ENCODE data around the gene LSR.

LSR gene

DNA sequence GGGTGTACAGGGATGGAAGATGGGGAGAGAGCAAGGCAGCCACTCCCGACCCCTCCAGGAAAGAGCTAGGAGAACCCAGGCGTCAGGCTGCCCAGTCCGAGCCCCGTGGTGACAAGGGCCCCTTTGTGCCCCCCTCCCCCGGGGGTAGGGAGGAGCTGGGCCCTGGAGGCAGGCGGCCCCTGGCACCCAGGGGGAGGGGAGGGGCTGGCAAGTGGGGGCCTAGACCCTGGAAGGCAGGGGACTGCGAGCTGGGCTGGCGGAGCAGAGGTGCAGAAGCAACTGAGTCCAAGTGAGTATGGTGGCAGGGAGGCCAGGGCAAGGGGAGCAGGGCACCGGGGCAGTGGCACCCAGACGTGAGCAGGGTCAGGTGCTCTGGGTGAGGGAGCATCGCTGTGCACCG is 43.1 kb downstream of the LSR start, which contains the start of gene MAG:
MAG (plus strand) TSS at position 246 of the 400 bp plus-strand sequence. CDS start 3,248 bp downstream, outside the sequence.
- Mint-ChIP-seq H3K36me3 (no peaks in the 10 kb centered on the region), H3K4me1 (ENCODE audit: low read depth) (peaks cover 6% of the 10 kb centered on the region), H3K9me3 (ENCODE audit: low read depth) (no peaks in the 10 kb centered on the region), H3K4me3 (no peak within 1 kb of the TSS), H3K27ac (no peak within 1 kb of the TSS), H3K27me3 (no peaks in the 10 kb centered on the region)

DNA sequence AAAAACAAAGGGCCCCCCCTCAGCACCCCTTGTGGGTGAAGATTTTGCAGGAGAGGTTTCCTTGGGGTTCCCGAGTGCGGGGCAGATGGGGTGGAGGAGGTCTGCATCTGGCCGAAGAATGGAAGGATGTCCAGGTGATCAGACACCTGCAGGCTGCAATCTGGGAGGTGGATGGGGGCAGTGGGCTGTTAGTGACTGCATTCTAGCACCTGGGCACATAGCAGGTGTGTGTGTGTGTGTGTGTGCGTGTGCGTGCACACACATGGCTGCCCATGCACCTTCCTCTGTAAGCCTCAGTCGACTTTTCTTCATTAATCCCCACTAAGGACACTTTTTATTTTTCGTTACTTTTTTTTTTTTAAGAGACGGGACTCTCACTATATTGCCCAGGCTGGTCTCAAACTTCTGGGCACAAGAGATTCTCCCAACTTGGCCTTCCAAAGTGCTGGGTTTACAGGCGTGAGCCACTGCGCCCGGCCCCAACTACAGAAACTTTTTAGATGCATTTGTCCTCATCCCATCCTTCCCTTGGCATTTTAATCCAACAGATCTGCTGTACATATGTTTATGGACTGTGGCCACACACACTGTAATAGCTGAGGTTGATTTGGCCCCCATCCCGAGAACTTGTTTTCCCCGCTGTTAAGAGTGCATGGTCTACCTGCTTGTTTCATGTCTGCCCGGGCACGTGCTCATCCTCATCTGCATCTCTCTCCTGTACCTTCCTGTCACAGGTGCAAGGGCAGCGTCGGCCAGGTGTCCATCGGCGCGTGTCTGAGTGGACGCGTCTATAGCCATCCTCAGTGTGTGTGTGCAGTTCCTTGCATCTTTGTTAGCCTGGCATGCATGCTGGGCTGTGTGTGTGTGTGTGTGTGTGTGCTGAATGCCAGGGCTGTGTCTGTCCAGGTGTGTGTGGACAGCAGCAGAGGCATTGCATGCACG is 43.9 kb downstream of the LSR start:
- Mint-ChIP-seq H3K9me3 (ENCODE audit: low read depth) (no peaks in the 10 kb centered on the region), H3K27me3 (no peaks in the 10 kb centered on the region), H3K27ac (no peak overlapping the region), H3K36me3 (no peaks in the 10 kb centered on the region), H3K4me1 (ENCODE audit: low read depth) (peaks cover 6% of the 10 kb centered on the region), H3K4me3 (no peak overlapping the region)

DNA sequence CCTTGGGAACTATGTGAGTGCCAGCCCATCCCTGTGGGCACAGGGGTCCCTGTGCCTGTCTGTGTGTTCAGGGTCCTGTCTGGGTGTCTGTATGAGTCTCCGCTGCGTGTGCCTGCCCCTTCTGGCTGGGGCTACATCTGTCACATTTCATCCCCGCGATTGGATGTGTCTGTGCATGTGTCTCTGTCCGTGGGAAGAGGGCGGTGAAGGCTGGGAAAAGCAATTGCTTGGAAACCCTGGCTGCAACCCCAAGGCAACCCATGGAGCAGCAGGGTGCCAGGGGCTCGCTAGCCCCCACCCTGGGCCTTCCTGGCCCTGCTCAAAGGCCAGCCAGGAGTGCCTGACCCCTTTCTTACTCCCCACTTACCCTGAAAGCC is 44.5 kb downstream of the LSR start:
- H3K27ac Mint-ChIP-seq, result no peak overlapping the region
- H3K27me3 Mint-ChIP-seq, result no peaks in the 10 kb centered on the region
- peaks cover 6% of the 10 kb centered on the region for H3K4me1 Mint-ChIP-seq (ENCODE audit: low read depth)

DNA sequence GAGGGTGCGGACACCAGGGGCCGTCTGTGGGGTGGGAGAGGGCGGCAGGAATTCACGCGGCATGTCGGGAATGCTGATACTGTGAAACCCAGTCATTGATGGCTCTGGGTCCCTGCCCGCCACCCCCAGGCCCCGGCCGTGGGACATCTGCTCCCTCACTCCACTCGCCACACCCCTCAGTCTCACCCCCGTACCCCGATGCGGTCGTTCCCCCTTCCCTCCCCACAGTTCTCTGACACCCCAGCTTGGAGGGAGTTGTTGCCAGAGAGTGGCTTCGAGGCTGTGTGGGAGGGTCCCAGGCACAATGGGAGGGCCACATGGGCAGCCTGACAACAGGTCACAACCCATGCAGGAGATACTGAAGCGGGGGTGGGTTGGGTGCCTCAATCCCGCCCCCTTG is 45.0 kb downstream of the LSR start:
- no peak overlapping the region for H3K27ac Mint-ChIP-seq
- H3K9me3 Mint-ChIP-seq (ENCODE audit: low read depth), result no peaks in the 10 kb centered on the region
- H3K4me3 Mint-ChIP-seq, result no peak overlapping the region
- H3K36me3 Mint-ChIP-seq, result no peaks in the 10 kb centered on the region
- H3K27me3 Mint-ChIP-seq, result no peaks in the 10 kb centered on the region
- H3K4me1 Mint-ChIP-seq (ENCODE audit: low read depth), result peaks cover 6% of the 10 kb centered on the region

More for the DNA sequence above, 44.5 kb downstream of the LSR start:
- Mint-ChIP-seq H3K36me3 (no peaks in the 10 kb centered on the region), H3K4me3 (no peak overlapping the region), H3K9me3 (ENCODE audit: low read depth) (no peaks in the 10 kb centered on the region)

DNA sequence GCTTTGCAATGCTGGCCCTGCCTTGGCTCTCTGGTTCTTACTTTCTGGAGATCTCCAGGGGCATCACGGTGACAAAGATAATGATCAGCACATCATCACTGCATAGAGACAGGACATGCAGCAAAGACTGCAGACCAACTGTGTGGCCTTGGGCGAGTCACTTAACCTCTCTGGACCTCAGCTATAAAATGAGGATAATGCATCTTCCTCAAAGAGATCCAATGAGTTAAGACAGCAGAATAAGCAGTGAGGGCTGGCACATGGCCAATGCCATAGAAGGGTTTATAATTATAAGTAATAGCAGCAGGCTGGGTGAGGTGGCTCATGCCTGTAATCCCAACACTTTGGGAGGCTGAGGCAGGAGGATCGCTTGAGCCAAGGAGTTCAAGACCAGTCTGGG is 45.5 kb downstream of the LSR start:
- H3K27ac Mint-ChIP-seq, result no peak overlapping the region
- peaks cover 6% of the 10 kb centered on the region for H3K4me1 Mint-ChIP-seq (ENCODE audit: low read depth)
- H3K36me3 Mint-ChIP-seq, result no peaks in the 10 kb centered on the region
- no peaks in the 10 kb centered on the region for H3K9me3 Mint-ChIP-seq (ENCODE audit: low read depth)
- no peak overlapping the region for H3K4me3 Mint-ChIP-seq
- no peaks in the 10 kb centered on the region for H3K27me3 Mint-ChIP-seq

DNA sequence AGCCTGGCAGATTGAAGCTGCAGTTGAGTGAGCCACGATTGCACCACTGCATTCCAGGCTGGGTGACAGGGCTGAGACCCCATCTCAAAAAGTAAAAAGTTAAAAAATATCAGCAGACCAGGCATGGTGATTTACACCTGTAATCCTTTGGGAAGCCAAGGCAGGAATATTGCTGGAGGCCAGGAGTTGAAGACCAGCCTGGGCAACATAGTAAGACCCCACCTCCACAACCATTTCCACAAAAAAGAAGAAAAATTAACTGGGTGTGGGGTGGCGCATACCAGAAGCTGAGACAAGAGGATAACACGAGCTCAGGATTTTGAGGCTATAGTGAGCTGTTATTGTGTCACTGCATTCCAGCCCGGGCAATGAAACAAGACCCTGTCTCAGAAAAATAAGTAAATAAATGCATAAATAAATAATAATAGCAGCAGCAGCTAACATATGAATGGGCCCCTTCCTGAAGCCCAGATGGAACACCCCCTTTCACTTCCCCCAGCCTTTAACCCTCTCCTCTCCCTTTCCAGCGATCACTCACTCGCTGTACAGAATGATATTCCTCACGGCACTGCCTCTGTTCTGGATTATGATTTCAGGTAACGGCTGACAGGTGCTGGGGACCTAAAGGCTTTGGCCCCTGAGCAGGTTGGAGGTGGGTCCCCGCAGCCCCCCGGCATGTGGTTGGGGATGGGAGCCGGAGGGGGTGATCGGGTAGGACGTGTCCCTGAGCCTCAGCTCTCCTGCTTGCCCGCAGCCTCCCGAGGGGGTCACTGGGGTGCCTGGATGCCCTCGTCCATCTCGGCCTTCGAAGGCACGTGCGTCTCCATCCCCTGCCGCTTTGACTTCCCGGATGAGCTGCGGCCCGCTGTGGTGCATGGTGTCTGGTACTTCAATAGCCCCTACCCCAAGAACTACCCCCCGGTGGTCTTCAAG is 46.3 kb downstream of the LSR start:
- Mint-ChIP-seq H3K9me3 (ENCODE audit: low read depth) (no peaks in the 10 kb centered on the region), H3K4me3 (no peak overlapping the region), H3K27me3 (no peaks in the 10 kb centered on the region), H3K27ac (no peak overlapping the region), H3K36me3 (no peaks in the 10 kb centered on the region), H3K4me1 (ENCODE audit: low read depth) (peaks cover 6% of the 10 kb centered on the region)

DNA sequence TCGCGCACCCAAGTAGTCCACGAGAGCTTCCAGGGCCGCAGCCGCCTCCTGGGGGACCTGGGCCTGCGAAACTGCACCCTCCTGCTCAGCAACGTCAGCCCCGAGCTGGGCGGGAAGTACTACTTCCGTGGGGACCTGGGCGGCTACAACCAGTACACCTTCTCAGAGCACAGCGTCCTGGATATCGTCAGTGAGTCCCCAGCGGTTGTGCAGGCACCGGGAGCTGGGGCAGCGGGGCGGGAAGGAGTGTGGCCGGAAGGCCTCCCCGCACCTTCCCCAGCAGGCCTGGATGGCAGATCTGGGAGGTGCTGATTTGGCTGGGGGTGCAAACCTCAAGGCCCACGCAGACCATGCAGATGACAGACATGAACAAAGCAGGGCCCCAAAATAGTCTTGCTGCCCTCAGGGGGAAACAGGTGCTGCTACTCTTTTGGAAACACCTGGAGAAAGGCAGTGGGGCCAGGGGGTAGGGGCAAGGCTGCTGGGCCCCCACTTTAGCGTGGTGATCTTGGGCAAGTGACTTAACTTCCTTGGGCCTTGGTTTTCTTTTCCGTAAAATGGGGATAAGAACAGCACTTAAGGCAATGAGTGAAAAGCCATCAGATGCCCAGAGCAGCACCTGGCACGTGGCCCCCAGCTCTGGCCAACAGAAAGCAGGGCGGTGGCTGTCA is 47.1 kb downstream of the LSR start:
- Mint-ChIP-seq H3K27me3 (no peaks in the 10 kb centered on the region), H3K36me3 (no peaks in the 10 kb centered on the region), H3K9me3 (ENCODE audit: low read depth) (no peaks in the 10 kb centered on the region), H3K4me3 (no peak overlapping the region), H3K4me1 (ENCODE audit: low read depth) (peaks cover 6% of the 10 kb centered on the region), H3K27ac (no peak overlapping the region)

DNA sequence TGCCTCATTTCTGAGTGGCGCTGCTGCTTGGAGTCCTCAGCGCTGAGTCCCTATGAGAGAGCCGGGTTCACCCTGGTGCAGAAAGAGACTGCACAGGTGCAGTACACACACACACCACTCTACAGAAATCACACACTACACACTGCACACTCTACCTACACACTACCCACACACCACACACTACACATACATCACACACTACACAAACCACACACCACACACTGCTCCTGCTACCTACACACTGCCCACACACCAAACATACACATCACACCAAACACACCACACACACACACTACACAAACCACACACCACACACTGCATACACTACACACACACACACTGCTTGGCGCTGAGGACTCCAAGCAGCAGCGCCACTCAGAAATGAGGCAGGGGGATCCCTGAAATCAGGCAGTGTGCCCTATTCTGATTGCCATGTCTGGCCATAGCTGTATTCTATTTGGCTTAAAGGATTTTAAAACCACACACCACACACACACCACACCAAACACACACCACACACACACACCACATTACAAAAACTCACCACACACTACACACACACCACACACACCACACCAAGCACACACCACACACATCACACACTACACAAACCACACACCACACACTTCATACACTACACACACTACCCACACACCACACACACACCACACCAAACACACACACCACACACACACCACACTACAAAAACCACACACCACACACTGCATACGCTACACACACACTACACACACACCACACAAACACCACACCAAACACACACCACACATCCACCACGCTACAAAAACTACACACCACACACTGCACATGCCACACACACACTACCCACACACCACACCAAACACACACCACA is 48.1 kb downstream of the LSR start:
- Mint-ChIP-seq H3K4me1 (ENCODE audit: low read depth) (peaks cover 6% of the 10 kb centered on the region), H3K27me3 (no peaks in the 10 kb centered on the region), H3K4me3 (no peak overlapping the region), H3K36me3 (no peaks in the 10 kb centered on the region), H3K27ac (no peak overlapping the region), H3K9me3 (ENCODE audit: low read depth) (no peaks in the 10 kb centered on the region)

DNA sequence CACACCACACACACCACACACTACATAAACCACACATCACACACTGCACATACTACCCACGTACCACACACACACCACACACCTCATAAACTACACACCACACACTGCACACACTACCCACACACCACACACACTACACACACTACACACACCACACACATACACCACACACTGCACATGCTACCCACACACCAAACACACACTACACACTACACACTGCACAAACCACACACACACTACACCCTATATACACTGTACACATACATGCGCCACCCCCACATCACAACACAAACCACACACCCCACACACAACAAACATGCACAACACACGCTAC is 48.7 kb downstream of the LSR start:
- H3K27ac Mint-ChIP-seq, result no peak overlapping the region
- no peak overlapping the region for H3K4me3 Mint-ChIP-seq
- no peaks in the 10 kb centered on the region for H3K36me3 Mint-ChIP-seq
- H3K27me3 Mint-ChIP-seq, result no peaks in the 10 kb centered on the region
- H3K4me1 Mint-ChIP-seq (ENCODE audit: low read depth), result peaks cover 6% of the 10 kb centered on the region
- no peaks in the 10 kb centered on the region for H3K9me3 Mint-ChIP-seq (ENCODE audit: low read depth)

DNA sequence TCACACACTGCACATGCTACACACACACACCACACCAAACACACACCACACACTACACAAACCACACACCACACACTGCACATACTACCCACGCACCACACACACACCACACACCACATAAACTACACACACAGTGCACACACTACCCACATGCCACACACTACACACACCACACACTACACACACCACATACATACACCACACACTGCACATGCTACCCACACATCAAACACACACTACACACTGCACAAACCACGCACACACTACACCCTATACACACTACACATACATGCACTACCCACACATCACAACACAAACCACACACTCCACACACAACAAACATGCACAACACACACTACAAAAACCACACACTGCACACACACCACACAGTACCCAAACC is 49.1 kb downstream of the LSR start:
- no peak overlapping the region for H3K4me3 Mint-ChIP-seq
- H3K27ac Mint-ChIP-seq, result no peak overlapping the region
- H3K27me3 Mint-ChIP-seq, result no peaks in the 10 kb centered on the region
- H3K4me1 Mint-ChIP-seq (ENCODE audit: low read depth), result peaks cover 6% of the 10 kb centered on the region
- no peaks in the 10 kb centered on the region for H3K9me3 Mint-ChIP-seq (ENCODE audit: low read depth)
- H3K36me3 Mint-ChIP-seq, result no peaks in the 10 kb centered on the region

DNA sequence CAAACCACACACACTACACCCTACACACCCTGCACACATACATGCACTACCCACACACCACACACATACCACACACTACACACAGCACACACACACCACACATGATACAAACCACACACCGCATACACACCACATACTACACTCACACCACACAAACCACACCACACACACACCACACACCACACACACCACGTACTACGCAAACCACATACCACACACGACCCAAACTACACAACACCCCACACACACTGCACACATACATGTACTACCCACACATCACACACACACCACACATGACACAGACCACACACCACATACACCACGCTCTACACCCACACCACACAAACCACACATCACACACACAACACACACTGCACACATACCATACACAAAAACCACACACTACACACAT is 49.8 kb downstream of the LSR start:
- no peaks in the 10 kb centered on the region for H3K27me3 Mint-ChIP-seq
- no peaks in the 10 kb centered on the region for H3K9me3 Mint-ChIP-seq (ENCODE audit: low read depth)
- no peak overlapping the region for H3K27ac Mint-ChIP-seq
- no peak overlapping the region for H3K4me3 Mint-ChIP-seq
- no peaks in the 10 kb centered on the region for H3K36me3 Mint-ChIP-seq
- H3K4me1 Mint-ChIP-seq (ENCODE audit: low read depth), result peaks cover 6% of the 10 kb centered on the region

DNA sequence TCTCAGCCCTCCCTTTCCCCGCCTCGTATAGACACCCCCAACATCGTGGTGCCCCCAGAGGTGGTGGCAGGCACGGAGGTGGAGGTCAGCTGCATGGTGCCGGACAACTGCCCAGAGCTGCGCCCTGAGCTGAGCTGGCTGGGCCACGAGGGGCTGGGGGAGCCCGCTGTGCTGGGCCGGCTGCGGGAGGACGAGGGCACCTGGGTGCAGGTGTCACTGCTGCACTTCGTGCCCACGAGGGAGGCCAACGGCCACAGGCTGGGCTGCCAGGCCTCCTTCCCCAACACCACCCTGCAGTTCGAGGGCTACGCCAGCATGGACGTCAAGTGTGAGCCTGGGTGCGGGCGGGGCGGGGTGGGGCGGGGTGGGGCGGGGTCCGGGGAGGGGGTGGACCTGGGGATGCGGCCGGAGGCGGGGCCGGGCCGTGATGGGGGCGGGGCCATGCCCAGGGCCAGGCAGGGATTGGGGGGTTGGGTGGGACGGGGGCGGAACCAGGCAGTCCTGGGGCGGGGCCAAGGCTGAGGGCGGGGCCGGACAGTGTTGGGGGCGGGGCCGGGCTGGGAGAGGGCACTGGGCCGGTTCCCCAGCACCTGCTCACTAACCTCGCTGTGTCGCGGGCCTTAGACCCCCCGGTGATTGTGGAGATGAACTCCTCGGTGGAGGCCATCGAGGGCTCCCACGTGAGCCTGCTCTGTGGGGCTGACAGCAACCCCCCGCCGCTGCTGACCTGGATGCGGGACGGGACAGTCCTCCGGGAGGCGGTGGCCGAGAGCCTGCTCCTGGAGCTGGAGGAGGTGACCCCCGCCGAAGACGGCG is 50.9 kb downstream of the LSR start:
- H3K36me3 Mint-ChIP-seq, result no peaks in the 10 kb centered on the region
- H3K9me3 Mint-ChIP-seq (ENCODE audit: low read depth), result no peaks in the 10 kb centered on the region
- no peak overlapping the region for H3K27ac Mint-ChIP-seq
- peaks cover 6% of the 10 kb centered on the region for H3K4me1 Mint-ChIP-seq (ENCODE audit: low read depth)
- H3K27me3 Mint-ChIP-seq, result no peaks in the 10 kb centered on the region
- H3K4me3 Mint-ChIP-seq, result no peak overlapping the region

DNA sequence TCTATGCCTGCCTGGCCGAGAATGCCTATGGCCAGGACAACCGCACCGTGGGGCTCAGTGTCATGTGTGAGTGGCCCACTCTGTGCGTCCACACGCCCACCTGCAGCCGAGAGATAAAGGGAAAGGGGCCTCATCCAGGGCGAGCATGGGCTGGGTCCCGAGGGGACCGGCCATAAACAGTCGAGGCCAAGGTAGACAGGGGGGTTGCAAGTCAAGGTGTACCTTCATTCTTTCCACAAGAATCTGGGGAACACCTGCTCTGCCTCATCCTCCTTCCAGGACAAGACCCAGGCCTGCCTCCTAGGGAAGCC is 51.5 kb downstream of the LSR start:
- Mint-ChIP-seq H3K9me3 (ENCODE audit: low read depth) (no peaks in the 10 kb centered on the region), H3K27me3 (no peaks in the 10 kb centered on the region), H3K27ac (no peak overlapping the region)

DNA sequence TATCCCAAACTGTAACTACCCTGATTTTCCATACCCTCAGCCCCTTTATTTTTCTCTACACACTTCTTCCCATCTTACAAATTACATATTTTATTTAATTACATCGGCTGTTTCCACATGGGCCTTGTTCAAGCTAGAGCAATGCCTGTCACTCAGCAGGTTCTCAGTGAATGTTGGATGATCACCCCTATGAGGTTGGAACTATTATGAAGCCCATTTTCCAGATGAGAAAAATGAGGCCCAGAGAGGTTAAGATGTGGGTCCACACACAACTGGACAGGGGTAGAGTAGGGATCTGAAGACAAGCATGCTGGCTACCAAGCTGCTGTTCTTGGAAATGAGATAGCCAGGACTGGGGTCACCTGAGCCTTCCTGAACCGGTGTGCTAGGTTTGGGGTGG is 53.2 kb downstream of the LSR start:
- H3K36me3 Mint-ChIP-seq, result no peaks in the 10 kb centered on the region
- H3K9me3 Mint-ChIP-seq (ENCODE audit: low read depth), result no peaks in the 10 kb centered on the region
- H3K4me3 Mint-ChIP-seq, result no peak overlapping the region
- no peaks in the 10 kb centered on the region for H3K27me3 Mint-ChIP-seq
- H3K27ac Mint-ChIP-seq, result no peak overlapping the region
- no peaks in the 10 kb centered on the region for H3K4me1 Mint-ChIP-seq (ENCODE audit: low read depth)

More for the DNA sequence above, 51.5 kb downstream of the LSR start:
- Mint-ChIP-seq H3K36me3 (no peaks in the 10 kb centered on the region), H3K4me1 (ENCODE audit: low read depth) (peaks cover 6% of the 10 kb centered on the region), H3K4me3 (no peak overlapping the region)
